CD1c-positive myeloid dendritic cell (primary cell): Measurements from ENCODE around the gene ZBTB45.
"Not testable (repeated sequence)": the region's sequence is repeated elsewhere in the genome, so short reads cannot be mapped to it uniquely, and the experiment has no call there.

Source experiments
- DNase-seq: peaks from one replicate; pipeline ENCODE4 v3.0.0-alpha.2; 2016; ENCODE audit errors: extremely low spot score

Gene ZBTB45

GRCh38 chr19:58510084-58510862 is 9.3 kb downstream of the ZBTB45 start:
- DNase-seq: no peak

- DNase-seq: no peak
Observed at GRCh38 chr19:58509731-58510083, 9.9 kb downstream of the ZBTB45 start.

DNA sequence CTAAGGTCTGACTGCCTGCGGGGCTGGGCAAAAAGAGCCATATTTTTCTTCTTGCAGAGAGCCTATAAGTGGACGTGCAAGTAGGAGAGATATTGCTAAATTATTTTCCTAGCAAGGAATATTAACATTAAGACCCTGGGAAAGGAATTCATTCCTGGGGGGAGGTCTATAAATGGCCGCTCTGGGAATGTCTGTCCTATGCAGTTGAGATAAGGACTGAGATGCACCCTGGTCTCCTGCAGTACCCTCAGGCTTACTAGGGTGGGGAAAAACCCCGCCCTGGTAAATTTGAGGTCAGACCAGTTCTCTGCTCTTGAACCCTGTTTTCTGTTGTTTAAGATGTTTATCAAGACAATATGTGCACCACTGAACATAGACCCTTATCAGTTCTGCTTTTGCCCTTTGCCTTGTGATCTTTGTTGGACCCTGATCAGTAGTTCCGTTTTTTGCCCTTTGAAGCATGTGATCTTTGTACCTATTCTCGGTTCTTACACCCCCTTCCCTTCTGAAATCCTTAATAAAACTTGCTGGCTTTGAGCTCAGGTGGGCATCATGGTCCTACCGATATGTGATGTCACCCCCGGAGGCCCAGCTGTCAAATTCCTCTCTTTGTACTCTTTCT is 11.9 kb downstream of the ZBTB45 start:
- not testable (repeated sequence) for DNase-seq

GRCh38 chr19:58500242-58500641 is 19.4 kb downstream of the ZBTB45 start:
- no peak for DNase-seq

DNA sequence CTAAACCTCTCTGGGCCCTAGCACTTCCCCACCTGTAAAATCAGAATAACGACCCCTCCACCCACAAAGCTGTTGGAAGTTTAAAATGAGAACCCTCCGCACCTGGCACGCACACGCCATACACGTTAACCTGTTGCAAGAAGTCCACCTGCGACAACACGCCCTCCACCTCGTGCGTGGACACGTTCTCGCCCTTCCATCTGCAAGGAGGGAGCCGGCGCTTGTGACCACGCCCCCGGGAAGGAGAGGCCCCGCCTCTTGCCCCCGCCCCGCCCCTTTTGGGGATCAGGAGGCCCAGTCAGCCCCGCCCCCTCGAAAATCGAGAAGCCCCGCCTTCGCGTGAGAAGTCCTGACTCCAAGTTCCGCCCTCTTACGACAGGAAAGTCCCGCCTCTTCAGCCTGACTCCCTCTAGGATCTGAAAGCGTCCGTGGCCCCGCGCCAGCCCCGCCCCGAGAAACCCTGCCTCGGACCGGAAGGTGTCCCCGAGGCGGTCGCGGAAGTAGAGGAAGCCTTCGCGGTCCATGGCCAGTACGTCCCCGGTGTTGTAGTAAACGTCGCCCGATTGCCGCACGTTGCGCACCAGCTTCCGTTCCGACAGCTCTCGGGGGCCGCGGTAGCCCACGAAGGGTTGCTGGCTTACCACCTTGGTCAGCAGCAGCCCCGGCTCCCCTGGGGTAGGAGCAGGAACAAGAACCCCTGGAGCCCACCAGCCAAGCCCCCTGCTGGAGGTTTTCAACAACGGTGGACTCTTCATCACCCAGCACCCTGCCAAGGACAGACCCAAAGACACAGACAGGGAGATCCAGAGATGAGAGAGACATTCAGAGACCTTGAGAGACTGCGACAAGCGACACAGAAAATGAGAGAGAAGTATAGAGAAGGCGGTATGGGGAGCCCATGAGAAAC is 20.3 kb downstream of the ZBTB45 start:
- peak; percentile 99 for DNase-seq

DNA sequence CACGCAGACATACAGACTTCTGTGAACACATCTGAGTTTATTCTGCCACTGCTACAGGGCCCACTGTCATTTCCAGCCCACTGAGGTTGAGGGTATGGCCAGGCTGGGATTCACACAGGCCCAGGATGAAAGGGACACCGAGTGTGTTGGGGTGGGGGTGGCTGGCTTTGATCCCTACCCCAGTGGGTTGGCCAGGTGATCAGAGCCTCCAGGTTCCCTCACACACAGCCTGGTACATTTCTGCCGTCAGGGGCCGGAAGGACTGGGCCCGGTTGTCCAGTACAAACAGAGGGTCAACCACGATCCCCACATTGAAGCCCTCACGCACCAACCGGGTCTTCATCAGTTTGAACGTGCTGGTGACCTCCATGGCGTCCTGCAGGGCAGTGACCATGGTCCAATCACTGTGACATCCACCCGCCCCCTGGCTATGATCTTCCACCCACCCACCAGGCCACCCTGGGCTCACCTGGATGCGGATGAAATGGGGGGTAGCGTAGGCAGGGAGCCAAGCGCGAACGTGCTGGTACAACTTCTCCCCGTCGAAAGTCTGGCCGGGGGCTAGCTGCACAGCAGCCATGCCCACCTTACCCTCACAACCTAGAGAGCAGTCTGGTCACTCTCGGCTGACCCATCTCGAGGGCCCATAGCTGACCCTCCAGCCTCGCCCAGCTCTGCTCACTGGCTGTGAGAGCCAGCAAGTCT is 21.1 kb downstream of the ZBTB45 start:
- DNase-seq: no peak

- no peak for DNase-seq
Observed at GRCh38 chr19:58497634-58498170, 21.9 kb downstream of the ZBTB45 start.

DNA sequence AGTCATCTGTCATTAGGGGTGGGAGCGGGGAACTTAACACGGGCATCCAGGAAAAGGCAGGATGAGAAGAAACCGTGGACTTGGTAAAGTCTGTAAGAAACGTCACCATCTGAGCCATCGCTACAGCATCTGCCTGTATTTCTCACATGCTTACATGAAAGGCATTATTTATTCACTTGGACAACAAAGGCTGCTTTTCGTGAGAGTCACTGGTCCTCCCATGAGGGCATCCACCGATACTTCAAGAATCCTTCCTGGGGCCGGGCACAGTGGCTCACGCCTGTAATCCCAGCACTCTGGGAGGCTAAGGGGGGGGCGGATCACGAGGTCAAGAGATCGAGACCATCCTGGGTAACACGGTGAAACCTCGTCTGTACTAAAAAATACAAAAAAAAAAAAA is 27.3 kb downstream of the ZBTB45 start:
- no peak for DNase-seq

GRCh38 chr19:58491393-58491792 is 28.2 kb downstream of the ZBTB45 start:
- DNase-seq: no peak

DNA sequence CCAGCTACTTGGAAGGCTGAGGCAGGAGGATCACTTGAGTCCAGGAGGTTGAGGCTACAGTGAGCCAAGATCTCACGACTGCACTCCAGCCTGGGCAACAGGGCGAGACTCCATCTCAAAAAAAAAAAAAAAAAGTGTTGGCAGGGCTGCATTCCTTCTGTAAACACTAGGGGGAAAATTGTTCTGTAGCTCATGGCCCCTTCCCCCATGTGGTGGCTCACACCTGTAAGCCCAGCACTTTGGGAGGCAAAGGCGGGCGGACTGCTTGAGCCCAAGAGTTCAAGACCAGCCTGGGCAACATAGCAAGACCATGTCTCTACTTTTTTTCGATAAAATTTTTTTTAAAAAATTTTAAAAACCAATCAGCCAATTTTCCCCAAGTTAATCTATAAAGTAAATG is 35.3 kb downstream of the ZBTB45 start:
- DNase-seq: not testable (repeated sequence)

DNA sequence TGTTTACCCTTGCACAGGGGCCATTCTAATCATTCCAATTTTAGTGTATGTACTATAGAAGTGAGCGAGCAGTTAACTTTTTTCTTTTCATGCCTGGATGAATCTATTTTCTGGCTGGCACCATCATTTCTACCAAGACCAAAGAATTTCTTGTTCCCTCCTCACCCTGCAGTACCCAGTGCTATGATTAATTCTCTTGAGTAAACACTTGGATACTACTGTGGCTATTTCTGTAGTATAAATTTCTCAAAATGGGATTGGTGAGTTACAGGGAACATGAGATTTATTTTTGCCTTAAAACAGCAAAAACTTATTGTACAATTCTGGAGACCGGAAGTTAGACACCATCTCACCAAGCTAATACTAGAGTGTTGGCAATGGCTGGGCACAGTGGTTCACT is 35.8 kb downstream of the ZBTB45 start:
- no peak for DNase-seq

- DNase-seq: no peak
Observed at GRCh38 chr19:58482372-58482771, 37.2 kb downstream of the ZBTB45 start.

- DNase-seq: no peak
Observed at GRCh38 chr19:58480831-58481230, 38.8 kb downstream of the ZBTB45 start.

GRCh38 chr19:58480481-58480830 is 39.2 kb downstream of the ZBTB45 start:
- no peak for DNase-seq

- DNase-seq: no peak
Observed at GRCh38 chr19:58479736-58480480, 39.7 kb downstream of the ZBTB45 start.

DNA sequence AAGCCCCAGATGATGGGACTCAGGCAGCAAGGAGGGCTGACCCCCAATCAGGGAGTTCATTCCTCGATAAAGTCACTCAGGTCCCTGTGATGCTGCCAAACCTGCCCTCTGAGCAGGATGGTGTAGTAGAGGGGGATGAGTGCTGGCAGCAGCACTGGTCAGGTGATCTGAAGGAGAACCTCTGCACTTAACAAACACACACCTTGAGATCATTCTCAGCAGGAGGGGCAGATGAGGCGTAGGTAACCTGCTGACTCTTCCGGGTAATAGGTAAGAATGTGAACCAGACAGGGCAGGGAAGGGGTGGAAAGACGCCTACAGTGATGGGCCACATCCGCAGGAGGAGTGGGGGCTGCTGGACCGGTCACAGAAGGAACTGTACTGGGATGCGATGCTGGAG is 40.3 kb downstream of the ZBTB45 start:
- DNase-seq: no peak

GRCh38 chr19:58477871-58478270 is 41.7 kb downstream of the ZBTB45 start:
- no peak for DNase-seq

DNA sequence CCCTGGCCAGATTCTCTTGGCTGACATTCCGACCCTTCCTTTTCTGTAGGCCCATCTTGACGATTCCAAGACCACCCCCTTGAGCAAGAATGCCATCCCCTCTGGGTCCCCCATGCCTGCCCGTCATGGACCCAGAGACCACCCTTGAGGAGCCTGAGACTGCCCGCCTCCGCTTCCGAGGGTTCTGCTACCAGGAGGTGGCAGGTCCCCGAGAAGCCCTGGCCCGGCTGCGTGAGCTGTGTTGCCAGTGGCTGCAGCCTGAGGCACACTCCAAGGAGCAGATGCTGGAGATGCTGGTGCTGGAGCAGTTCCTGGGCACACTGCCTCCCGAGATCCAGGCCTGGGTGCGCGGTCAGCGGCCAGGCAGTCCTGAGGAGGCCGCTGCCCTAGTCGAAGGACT is 42.5 kb downstream of the ZBTB45 start:
- DNase-seq: no peak

DNA sequence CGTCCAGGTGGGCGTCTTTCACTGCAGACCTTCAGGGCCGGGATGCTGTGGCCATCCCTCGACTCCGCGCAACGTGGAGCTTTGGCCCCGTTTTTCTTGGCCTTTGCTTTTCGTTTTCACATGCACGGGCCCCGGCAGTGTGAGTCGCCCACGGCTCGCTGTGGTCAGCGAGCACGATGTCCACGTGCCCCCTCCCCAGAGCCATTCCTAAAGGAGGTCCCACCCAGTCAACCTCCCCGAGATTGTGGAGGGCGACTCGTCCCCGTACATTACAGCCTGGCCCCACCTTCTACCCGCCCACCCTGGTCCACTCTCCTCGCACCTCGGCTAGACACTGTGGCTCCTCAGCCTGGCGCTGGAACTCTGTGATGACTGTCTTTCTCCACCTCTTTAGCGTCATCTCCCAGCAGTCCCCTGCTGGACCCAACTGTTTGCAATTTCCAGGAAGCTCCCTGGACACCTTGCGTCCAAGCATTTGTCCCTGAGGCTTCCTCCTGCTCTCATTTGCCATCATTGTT is 43.1 kb downstream of the ZBTB45 start:
- no peak for DNase-seq

DNA sequence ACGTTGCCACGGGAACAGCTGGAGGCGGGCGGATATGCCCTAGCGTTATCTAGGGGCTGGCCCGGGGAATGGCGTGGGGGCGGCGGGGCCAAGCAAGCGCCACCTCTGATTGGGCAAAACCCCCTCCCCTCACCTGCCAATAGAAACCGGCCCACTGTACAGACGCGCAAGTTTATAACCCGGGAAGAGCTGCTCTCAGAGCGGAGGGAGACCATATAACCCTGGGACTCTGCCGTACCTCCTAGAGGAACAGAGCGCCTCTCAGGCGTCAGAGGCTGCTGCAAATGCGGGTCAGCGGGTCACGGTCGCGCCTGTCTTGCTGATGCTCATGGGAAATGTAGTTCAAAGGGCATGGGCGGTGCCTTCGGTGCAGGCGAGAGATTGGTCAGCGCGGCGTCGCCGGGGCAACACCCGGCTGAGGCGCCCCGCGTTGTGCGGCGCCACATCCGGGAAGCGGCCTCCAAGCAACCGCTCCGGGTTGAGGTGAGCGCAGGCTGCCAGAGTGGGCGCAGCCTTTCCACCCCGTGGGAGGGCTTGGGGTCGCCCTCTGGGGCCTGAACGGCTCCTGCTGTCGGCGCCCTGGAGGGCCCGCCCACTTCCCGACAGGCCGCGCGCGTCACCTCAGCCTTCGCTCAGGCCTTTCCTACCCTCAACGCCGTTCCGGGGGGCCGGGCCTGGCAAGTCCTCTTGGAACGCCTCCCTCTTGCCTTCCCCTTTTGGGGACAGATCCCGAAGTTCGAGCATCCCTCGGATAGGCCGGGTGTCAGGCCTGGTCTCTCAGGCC is 43.7 kb downstream of the ZBTB45 start, which contains the start of gene ZNF446:
Gene ZNF446, plus strand, starts transcription at position 639 of the 784 bp plus-strand sequence. CDS start 867 bp downstream, outside the sequence.
- DNase-seq: peak; percentile 97
